Left cardiac atrium (tissue), 4 donors: Measurements from ENCODE around the gene DNLZ. TPM values are rescaled to one million over a fixed set of nuclear protein-coding genes. Genes with fewer than 3 reads are reported as not detected.
A peak's percentile ranks its signal among the peaks of the same experiment; 100 is the strongest.

Source experiments
- ATAC-seq, 2 donors: fragments of 200-7000 bp; cut with Tn5 transposase; one replicate each; pipeline ENCODE4 v1.9.1; 2020; ENCODE audit warnings: mild to moderate bottlenecking in 2 of 2, moderate library complexity in 2 of 2
- DNase-seq: peaks from one replicate; pipeline ENCODE4 v3.0.0-alpha.2; 2020
- intact Hi-C, 2 donors: fragments of 100-400 bp; cut with DNase I; formaldehyde crosslinking; loops; one replicate each; pipeline versions ENCODE4 v1.14.1 to v1.15.1; 2022 to 2023
- total RNA-seq, 2 donors: library from RNA; stranded (reverse); fragmentation: NEBNext Ultra II Directional; extraction: Animal tissue kit (Norgen Biotek cat#: 25700); gene quantifications; one replicate each; pipeline ENCODE4 v1.2.1, GENCODE V29; 2021
- donor health status: DM: no; HTN: yes; CAD: no.
- donor health status: DM: no; HTN: yes; CAD: no; lungs with severe emphysema.
- donor health status: DM: yes; HTN: yes; CAD: no.
- donor health status: Dilated cardiomyopathy.

Gene DNLZ
- total RNA-seq, 2 donors from 2014 or later: 23.2 to 30.6 TPM

DNA sequence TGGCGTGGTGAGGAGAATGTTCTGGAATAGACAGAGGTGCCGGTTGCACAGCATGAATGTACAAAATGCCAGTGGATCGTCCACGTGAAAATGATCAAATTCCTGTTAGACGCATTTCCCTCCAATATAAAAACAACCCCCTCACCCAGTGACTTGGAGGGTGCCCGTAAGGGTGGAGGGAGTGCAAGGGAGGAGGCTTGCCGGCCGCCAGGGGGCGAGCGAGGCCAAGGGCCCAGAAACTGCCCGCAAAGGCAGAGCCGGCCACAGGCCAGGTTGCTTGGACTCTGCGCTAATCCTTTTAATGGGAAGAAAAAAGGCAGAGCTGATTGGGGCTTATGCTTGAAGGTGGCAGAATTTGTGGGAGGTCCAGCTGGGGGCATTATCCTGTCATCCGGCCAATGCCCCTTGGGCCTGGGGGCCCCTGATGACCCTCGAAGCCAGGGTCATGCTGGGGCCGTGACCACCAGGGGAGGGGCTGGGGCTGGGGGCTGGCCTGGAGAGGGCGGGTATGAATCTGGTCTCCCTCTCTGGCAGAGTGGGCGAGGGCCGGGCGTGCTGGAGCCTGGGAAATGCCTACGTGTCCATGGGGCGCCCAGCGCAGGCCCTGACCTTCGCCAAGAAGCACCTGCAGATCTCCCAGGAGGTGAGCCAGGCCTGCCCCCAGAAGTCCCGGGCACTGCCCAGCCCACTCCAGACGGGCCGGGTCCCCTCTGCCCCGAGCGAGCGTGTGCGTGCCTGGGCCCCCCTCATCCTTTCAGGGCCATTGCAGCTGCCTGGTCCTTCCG, 24.2 kb downstream of the DNLZ start:
- peak; percentile 18 to 40 for ATAC-seq
- intact Hi-C loops: no loop called here
- DNase-seq: peak; percentile 77

DNA sequence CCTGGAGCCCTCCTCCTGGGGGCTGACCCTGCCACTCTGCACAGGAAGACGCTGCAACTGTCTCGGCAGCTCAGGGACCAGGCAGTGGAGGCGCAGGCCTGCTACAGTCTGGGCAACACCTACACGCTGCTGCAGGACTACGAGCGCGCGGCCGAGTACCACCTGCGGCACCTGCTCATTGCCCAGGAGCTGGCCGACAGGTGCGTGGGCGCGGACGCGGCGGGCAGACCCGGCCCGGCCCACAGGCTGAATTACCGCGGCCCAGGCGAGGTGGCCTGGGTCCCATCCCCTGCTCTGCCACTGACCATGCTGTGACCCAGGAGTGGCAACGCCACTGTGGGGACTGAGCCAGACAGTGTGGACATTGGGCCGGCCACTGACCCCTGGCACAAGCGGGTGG, 25.0 kb downstream of the DNLZ start:
- ATAC-seq (no peak), DNase-seq (no peak)
- intact Hi-C loops: no loop called here

DNA sequence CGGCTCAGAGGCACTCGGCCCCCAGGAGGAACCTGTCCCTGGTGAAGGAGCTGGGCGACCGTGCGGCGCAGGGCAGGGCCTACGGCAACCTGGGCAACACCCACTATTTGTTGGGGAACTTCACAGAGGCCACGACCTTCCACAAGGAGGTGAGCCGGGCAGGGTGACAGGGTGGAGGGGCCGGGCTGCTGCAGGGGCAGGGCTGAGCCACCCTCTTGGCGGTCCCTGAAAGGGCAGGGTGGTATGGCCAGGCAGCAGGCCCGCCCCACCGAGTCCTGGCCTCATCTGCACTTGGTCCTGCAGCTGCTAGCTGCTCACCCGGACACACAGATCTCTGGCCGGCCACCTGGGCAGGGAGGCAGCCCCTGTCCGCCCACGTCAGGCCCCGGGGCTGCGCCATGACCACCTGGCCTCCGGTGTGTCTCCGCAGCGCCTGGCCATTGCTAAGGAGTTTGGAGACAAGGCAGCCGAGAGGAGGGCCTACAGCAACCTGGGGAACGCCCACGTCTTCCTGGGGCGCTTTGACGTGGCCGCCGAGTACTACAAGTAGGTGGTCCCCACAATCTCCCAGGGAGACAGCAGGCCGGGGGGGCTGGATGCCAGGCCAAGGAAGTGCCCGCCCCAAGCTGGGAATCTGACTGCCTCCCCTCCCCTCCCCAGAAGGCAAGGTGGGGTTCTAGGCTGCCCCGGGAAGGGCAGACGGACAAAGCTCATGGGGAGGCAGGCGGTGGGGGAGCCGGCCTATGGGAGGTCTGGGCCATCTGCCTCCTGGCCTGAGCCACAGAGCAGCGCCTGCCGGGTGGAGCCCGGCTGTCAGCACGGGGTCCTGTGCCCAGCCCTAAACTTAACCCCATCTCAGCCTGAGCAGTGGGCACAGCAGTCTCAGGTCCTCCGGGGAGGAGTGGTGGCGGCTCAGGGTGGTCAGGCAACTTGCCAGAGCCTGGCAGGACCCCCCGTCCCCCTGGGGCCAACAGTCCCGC, 25.8 kb downstream of the DNLZ start:
- intact Hi-C loops: no loop called here
- DNase-seq (no peak), ATAC-seq (no peak)

DNA sequence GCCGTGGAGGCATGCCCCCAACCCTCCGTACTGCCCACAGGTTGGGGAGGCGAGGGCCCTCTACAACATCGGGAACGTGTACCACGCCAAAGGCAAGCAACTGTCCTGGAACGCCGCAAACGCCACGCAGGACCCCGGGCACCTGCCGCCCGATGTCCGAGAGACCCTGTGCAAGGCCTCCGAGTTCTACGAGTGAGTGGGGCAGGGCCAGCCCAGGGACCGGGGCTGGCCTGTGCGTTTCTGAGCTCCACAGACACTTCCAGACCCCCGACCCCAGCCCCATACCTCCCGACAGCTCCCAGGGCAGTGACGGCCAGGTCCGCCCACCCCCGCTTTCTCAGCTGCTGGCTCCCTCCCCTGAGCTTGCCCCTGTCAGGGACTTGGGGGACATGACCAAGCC, 26.7 kb downstream of the DNLZ start:
- DNase-seq: no peak
- ATAC-seq: no peak
- intact Hi-C loops: no loop called here

DNA sequence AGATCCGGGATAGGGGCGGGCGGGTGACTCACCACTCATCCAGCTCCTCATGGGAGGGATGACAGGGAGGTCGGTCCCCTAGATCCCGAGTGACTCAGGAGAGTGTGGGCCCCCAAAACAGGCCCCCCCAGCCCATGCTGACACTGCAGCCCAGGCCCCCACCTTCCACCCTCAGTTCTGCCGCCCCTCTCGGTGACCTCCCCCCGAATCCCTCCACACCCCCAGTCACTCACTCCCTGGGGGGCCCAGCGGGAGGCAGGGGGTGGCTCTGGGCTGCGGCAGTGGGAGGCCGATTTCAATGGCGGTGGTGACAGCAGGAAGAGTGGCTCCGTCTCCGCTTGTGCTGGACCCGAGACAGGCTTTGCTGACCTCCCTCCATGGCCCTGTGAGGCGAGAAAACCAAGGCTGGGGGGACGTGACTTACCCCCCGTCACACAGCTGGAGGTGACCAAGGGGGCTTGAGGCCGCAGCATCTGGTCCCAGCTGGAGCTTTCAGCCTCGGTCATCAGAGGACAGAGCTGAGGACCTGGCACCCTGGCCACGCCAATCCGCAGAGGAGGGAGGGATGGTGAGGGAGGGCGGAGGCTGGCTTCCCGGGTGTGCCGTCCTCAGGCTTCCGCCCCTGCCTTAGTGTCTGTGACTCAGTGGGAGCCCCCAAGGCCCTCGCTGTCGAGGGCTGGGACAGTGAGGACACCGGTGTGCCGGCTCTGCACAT, 27.2 kb downstream of the DNLZ start:
- DNase-seq: no peak
- ATAC-seq: peak in 1 of 2 donors; percentile 7
- intact Hi-C loops: no loop called here

DNA sequence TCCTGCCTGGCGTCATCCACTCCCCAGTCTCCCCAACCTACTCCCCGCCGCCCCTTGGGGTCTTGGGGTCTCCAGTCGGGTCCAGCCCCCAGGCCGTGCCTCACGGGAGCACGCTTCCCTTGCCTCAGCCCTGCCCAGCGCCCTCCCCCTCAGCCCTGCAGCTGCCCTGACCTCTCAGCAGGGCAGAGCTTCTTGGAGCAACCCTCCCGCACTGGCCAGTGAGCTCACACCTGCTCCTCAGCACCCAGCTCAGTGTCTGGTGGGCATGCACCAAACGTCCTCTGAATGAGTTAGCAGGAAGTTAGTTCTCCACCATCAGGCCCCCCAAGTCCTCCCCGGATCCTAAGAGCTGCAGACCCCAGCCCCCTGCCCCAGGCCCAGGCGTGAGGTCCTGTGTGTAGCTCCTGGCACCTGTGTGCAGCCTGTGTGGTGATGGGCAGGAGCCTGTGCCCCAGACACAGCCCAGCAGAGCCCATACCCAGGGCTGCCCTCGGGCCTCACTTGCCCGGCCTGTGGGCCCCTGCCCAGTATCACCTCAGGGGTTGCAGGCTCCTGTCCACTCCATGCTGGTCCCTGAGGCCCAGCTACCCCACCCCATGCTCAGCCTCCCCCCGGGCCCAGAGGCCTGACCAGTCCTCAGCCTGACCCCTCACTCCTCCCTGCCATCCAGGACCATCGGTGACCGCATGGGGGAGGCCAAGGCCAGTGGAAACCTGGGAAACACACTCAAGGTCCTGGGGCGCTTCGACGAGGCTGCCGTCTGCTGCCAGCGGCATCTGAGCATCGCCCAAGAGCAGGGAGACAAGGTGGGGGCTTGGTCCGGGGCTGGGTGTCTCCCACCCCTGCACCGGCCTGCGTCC, 28.0 kb downstream of the DNLZ start:
- no peak for ATAC-seq

DNA sequence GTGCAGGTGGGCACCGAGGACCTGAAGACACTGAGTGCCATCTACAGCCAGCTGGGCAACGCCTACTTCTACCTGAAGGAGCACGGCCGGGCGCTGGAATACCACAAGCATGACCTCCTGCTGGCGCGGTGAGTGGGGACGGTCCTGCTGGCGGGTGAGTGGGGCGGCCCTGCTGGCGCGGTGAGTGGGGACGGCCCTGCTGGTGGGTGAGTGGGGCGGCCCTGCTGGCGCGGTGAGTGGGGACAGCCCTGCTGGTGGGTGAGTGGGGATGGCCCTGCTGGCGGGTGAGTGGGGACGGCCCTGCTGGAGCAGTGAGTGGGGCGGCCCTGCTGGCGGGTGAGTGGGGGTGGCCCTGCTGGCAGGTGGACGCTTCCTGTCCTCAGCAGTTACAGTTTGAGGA, 29.0 kb downstream of the DNLZ start:
- ATAC-seq: no peak
- intact Hi-C loops: no loop called here
- no peak for DNase-seq

More for the DNA sequence above, 28.0 kb downstream of the DNLZ start:
- intact Hi-C loops: no loop called here
- no peak for DNase-seq

DNA sequence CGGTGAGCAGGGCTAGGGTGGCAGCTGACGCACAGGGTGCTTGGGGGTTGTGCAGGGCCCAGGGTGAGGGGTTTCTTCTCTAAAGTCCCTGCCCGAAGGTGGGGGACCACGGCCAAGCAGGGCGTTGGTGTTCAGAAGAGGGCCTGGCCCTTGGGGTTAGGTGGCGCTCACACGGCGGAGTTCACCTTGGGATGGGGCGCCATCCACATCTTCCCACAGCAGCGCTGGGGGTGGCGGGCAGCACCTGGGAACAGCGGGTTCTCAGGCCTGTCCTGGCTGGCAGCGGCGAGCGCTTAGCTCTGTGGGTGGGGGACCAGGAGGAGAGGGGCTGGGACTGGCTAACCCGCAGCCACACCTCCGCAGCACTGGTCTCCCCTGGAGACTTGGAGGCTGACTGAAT, 30.1 kb downstream of the DNLZ start:
- DNase-seq: no peak
- intact Hi-C loops: no loop called here
- no peak for ATAC-seq

DNA sequence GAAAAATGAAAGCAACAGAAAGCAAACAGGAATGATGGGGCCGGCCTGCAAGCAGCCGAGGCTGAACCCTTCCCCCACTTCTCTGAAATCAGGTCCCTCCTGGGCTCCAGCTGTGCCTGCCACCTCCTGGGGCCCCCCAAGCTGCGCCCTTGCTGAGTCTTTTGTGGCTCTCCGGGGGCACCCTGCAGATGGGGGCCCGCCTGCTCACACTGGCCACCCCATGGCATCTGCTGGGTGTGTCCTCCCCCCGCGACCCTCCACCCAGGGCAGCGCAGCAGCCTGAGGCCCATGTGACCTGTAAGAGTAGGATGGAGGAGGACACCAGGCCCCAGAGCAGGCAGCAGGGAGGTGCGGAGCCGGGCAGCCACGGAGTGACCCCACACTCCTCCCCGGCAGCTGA, 30.5 kb downstream of the DNLZ start:
- no peak for DNase-seq

DNA sequence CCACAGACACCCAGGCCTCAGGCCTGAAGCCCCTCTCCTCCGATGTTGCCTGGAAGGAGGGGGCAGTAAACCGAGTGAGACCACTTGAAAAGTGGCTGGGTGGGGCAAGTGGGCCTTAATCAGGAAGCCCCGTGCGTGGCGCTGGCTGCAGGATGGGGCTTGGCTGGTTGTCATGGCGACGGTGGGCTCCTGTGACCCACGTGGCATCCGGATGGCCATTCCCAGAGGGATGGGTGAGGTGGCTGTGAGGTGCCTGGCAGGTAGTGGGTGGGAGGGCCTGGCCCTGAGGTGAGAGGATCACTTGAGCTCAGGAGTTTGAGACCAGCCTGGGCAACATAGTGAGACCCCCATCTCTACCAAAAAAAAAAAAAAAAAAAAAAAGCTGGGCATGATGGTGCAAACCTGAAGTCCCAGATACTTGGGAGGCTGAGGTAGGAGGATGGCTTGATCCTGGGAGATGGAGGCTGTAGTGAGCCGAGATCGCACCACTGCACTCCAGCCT, 31.0 kb downstream of the DNLZ start:
- DNase-seq (no peak), ATAC-seq (no peak)
- intact Hi-C loops: no loop called here

More for the DNA sequence above, 30.5 kb downstream of the DNLZ start:
- intact Hi-C loops: no loop called here
- no peak for ATAC-seq

DNA sequence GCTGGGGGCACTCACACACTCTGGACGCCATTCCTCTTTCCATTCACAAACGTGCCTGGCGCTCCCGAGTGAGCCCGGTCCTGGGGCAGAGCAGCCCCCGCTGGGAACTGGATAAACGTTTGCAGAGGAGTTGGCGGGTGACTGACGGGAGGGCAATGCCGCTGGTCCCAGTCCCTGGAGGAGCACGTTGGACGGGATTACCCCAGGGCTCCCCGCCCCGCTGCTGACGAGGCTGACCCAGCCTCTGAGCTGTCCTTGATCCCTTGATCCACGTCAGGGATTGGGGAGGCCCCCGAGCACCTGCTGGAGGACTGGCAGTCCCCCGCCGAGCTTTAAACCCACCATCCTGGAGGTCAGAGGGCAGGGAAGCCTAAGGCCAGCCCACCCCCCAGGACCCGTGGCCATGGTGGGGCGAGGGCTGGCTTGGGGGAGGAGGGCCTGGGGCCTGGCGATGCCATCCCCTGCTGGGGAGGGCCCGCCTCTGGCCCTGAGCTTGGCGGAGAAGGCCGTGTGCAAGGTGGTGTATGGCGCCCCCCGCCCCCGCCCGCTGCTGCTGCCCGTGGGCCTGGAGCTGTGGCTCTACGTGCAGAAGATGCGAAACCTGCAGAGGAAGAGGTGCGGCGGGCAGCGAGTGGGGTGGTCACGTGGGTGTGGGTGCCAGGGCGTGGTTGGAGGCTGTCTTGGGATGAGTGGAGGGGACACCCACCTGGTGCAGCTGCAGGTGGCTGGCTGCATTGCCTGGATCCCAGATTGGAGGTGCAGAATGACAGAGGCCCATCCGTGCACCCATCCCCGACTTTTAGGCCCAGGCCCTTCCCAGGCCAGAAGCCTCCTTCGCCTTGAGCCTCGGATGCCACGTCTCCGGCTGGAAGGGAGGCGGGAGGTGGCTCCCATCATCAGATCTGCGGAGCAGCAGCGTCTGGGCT, 31.7 kb downstream of the DNLZ start:
- ATAC-seq: no peak
- intact Hi-C loops: no loop called here
- no peak for DNase-seq

DNA sequence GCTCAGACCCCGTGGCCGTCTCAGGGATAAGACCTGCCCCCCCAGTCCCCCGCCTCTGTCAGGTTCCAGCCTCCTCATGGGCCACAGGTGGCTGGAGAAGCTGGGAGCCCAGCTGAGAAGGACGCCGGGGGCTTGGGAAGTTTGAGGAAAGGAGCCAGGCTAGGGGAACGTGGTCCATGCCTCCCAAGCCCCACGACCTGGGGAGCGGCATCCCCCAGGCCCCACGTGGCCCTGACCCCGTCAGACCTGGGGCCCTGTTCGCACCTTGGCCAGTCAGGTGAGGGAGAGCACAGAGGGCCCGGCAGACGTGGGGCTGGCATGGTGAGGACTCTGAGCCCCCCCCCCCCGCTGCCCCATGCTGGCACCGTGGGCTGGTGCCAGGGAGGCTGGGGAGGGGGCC, 32.5 kb downstream of the DNLZ start:
- intact Hi-C loops: no loop called here
- ATAC-seq (no peak), DNase-seq (no peak)

DNA sequence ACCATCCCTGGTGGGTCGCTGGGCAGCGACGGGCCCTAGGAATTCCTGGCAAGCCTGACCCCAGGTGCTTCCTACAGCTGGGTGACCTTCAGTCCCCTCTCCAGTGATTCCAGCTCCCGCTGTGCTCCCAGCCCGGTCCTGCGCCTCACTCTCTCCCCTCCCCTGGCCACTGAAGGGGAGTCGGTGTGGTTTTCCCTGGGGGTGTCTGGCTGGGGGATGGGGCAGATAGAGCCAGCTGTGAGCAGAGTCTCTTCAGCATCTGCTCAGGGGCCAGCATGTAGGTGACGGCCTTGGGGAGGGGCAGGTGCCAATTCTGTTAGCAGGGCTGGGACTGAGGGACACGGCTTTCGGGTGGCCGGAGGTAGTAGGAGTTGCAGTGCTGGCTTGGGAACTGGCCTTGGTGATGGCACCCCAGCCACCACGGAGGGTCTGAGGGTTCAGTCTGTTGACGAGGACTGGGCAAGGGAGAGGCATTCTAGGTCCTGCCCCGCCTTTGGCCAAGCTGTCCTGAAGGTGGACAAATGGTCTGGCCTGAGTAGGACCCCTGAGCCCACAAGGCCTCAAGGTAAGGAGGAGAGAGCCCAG, 33.0 kb downstream of the DNLZ start:
- DNase-seq: no peak
- intact Hi-C loops: no loop called here
- no peak for ATAC-seq

DNA sequence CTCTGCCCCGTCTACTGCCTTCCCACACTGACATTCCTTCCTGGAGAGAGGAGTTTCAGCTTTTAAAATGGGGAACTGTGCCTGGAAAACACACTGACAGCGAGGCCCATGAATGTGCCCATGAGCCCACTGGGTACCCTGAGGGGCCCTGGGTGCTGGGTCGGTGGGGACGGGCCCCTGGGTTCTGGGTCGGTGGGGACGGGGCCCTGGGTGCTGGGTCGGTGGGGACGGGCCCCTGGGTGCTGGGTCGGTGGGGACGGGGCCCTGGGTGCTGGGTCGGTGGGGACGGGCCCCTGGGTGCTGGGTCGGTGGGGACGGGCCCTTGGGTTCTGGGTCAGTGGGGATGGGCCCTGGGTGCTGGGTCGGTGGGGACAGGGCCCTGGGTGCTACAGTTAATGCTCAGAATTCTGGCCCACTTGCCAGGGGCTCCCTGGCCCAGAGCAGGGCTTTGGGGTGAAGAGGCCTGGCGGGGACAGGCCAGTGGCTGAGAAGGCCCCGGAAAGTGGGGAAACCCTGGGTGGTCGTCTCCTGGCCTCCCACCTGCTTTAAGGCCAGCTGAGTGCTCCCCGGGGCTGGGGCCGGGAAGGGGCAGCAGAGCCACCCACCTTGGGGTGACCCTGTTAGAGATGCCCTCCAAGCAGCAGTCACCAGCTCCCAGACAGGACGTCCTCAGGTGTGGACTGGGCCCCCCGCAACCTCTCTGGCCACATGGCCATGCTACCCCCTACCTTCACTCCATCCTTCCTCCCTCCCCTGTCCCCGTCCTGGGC, 33.7 kb downstream of the DNLZ start:
- no peak for ATAC-seq
- no peak for DNase-seq
- intact Hi-C loops: no loop called here

DNA sequence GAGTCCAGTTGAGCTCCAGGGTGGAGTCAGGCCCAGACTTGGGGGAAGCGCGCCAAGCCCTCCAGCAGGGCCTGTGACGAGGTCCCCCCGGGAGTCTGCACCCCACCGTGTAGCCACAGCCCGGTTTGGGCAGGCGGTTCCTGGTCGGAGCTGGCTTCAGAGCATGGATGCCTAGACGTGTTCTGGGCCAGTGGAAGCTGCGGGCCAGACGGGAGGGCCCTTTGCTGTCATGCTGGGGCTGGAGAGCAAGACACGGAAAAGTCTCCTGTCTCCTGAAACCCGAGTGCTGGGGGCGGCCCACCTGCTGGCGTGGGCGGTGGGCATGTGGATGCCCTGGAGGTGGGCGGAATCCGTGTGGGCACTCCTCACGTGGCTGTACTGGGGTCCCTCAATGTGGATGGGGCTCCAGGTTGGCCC, 34.3 kb downstream of the DNLZ start:
- no peak for DNase-seq
- no peak for ATAC-seq
- intact Hi-C loops: no loop called here

DNA sequence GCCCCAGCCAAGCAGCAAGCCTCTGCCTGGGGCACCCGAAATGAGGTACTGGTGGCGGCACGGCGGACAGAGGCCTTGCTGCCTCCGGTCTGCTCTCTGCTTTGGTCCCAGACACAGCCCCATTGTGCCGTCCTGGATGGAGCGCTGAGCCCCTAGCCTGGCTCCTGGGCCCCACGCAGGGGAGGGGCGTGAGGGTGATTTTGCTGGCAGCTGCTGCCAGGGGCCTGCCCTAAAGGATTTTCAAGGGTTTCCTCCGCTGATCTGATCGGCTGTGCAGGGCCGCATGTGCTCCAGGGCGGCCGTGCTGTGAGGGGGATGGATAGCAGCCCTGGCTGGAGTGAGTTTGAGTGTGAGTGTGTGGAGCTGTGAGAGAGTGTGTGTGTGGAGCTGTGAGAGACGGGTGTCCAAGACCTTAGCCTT, 34.9 kb downstream of the DNLZ start:
- ATAC-seq (peak; percentile 32 to 47), DNase-seq (peak; percentile 68)
- intact Hi-C loops: no loop called here
